Measurements from ENCODE around the gene STAU1.
"Not testable (repeated sequence)": the region's sequence is repeated elsewhere in the genome, so short reads cannot be mapped to it uniquely, and the experiment has no call there.

Gene STAU1

GRCh38 chr20:49219924-49220831 lies 32.0 kb upstream of the STAU1 start:
- peak overlapping the region; percentile 71 for H3K9ac ChIP-seq (ENCODE audit: low read length)
- no peaks in the 10 kb centered on the region for H3K36me3 ChIP-seq (ENCODE audit: control insufficient read depth, insufficient read depth, low read length)
- H3K9me3 ChIP-seq (ENCODE audit: control insufficient read depth, low read length): no peaks in the 10 kb centered on the region

DNA sequence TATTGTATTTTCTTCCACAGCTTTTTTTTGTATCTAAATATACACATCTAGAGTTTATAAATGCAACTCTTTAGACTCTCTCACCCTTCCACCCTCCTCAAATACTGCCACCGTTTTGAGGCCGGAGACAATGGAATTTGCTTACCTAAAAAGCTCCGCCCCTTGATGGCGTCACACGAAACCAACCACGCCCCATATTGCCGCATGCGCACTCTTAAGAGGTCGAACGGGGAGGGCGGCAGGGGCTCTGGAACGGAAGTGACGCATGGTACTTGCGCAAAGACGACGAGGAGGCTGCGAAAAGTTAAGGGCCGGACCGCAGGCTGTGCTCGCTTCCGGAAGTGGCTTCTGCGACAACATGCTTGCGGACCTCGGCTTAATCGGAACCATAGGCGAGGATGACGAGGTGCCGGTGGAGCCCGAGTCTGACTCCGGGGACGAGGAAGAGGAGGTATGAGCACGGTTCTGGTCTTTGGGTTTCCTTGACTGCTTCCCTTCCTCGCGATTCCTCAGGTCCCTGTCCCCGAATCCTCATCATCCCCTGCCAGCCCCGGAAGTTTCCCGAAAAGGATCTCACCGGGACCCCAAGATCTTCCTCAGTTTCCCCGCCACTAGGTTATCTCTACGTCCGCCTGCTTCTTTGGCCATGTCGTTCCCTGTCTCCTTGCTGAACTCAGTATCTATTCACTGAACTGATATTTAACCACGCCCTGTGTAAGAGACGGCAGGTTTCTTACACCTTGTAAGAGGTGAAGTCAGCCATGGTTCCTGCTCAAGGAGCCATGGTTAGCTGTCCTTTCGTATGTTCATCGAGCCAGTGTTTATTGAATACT lies 31.2 kb upstream of the STAU1 start, which contains the start of gene DDX27:
TSS of gene DDX27 (plus strand) at position 326 of the 833 bp plus-strand sequence. CDS start at position 359, 33 bp downstream.
- H3K9me3 ChIP-seq (ENCODE audit: control insufficient read depth, low read length): no peaks in the 10 kb centered on the region
- peak within 1 kb of the TSS; percentile 56 for H3K4me3 ChIP-seq (ENCODE audit: low read length)
- H3K4me1 ChIP-seq (ENCODE audit: control insufficient read depth, insufficient read depth, low read length): peaks cover 5% of the 10 kb centered on the region
- H3K9ac ChIP-seq (ENCODE audit: low read length): peak within 1 kb of the TSS; percentile 71
- no peaks in the 10 kb centered on the region for H3K27me3 ChIP-seq (ENCODE audit: control insufficient read depth, insufficient read depth, low read length)
- no peaks in the 10 kb centered on the region for H3K36me3 ChIP-seq (ENCODE audit: control insufficient read depth, insufficient read depth, low read length)

More at GRCh38 chr20:49219924-49220831, 32.0 kb upstream of the STAU1 start:
- H3K4me1 ChIP-seq (ENCODE audit: control insufficient read depth, insufficient read depth, low read length): peaks cover 5% of the 10 kb centered on the region
- no peaks in the 10 kb centered on the region for H3K27me3 ChIP-seq (ENCODE audit: control insufficient read depth, insufficient read depth, low read length)
- peak overlapping the region; percentile 56 for H3K4me3 ChIP-seq (ENCODE audit: low read length)

- H3K36me3 ChIP-seq (ENCODE audit: control insufficient read depth, insufficient read depth, low read length); H3K4me1 ChIP-seq (ENCODE audit: control insufficient read depth, insufficient read depth, low read length); H3K9me3 ChIP-seq (ENCODE audit: control insufficient read depth, low read length); H3K4me3 ChIP-seq (ENCODE audit: low read length); H3K27me3 ChIP-seq (ENCODE audit: control insufficient read depth, insufficient read depth, low read length); H3K9ac ChIP-seq (ENCODE audit: low read length): not testable (repeated sequence)
Measured at GRCh38 chr20:49218739-49219090, 30.6 kb upstream of the STAU1 start.

DNA sequence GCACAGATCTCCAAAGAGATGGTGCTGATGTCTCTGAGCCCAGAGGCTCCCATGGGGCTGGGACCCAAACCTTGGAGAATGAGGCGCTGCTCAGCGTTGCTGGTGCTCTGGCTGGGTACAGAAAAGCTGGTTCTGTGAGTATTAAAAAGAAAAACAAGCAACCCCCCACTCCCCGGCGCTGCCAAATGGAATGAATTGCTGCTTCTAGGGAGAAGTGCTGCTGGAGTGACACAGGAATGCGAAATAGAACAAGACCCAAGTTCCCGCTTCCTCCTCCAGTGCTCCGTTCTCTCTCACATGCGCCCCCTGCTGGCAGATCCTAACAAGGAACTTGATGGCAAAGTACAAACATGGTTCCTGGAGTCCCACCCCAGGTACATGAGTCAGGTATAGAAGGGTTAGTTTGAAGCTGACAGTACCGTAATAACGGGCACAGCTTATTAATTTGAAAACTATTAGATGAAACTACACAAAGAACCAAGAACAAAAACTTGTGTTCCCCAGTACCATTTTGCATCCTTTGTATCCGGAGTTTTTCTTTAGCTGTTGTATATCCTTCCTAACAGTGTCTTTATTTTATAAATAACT lies 29.0 kb upstream of the STAU1 start:
- H3K4me3 ChIP-seq (ENCODE audit: low read length): no peak overlapping the region
- no peaks in the 10 kb centered on the region for H3K27me3 ChIP-seq (ENCODE audit: control insufficient read depth, insufficient read depth, low read length)
- H3K9ac ChIP-seq (ENCODE audit: low read length): no peak overlapping the region
- no peaks in the 10 kb centered on the region for H3K9me3 ChIP-seq (ENCODE audit: control insufficient read depth, low read length)
- peaks cover 5% of the 10 kb centered on the region for H3K4me1 ChIP-seq (ENCODE audit: control insufficient read depth, insufficient read depth, low read length)
- no peaks in the 10 kb centered on the region for H3K36me3 ChIP-seq (ENCODE audit: control insufficient read depth, insufficient read depth, low read length)

DNA sequence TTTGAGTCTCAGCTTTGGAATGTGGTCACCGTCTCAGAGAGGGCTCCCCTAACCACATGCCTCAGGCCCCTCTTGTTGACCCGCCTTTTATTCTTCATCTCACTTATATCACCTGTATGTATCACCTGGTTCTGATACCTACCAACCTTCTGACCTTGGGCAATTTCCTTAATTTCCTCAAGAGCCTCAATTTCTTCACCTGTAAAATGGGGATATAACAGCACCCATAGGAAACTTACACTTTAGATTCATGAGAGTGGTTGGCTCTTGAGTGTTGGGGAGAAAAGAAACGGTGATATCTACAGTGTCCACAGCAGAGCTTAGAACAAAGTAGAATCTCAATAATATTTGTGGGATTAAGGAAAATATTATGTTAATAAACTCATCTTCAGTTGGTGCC lies 27.1 kb upstream of the STAU1 start:
- no peaks in the 10 kb centered on the region for H3K36me3 ChIP-seq (ENCODE audit: control insufficient read depth, insufficient read depth, low read length)
- H3K4me3 ChIP-seq (ENCODE audit: low read length): no peak overlapping the region
- H3K9ac ChIP-seq (ENCODE audit: low read length): no peak overlapping the region
- H3K4me1 ChIP-seq (ENCODE audit: control insufficient read depth, insufficient read depth, low read length): peaks cover 2% of the 10 kb centered on the region
- no peaks in the 10 kb centered on the region for H3K27me3 ChIP-seq (ENCODE audit: control insufficient read depth, insufficient read depth, low read length)
- no peaks in the 10 kb centered on the region for H3K9me3 ChIP-seq (ENCODE audit: control insufficient read depth, low read length)

DNA sequence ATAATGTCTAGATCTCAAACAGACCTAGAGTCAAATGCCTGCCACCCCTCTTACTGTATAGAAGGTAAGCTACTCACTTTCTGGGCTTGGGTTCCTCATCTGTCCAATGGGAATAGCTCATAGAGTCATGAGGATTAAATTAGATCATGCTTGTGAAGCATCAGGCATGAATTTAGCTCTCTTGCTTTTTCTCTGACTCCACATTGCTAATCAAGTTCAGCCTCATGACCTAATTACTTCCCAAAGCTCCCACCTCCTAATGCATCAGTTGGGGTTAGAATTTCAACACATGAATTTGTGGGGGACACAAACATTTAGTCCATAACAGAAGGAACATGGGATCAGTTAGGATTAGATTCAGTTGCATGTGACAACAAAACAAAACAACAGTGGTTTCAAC lies 26.4 kb upstream of the STAU1 start:
- H3K9me3 ChIP-seq (ENCODE audit: control insufficient read depth, low read length): no peaks in the 10 kb centered on the region
- H3K27me3 ChIP-seq (ENCODE audit: control insufficient read depth, insufficient read depth, low read length): no peaks in the 10 kb centered on the region
- no peaks in the 10 kb centered on the region for H3K4me1 ChIP-seq (ENCODE audit: control insufficient read depth, insufficient read depth, low read length)
- no peaks in the 10 kb centered on the region for H3K36me3 ChIP-seq (ENCODE audit: control insufficient read depth, insufficient read depth, low read length)
- no peak overlapping the region for H3K4me3 ChIP-seq (ENCODE audit: low read length)
- no peak overlapping the region for H3K9ac ChIP-seq (ENCODE audit: low read length)

DNA sequence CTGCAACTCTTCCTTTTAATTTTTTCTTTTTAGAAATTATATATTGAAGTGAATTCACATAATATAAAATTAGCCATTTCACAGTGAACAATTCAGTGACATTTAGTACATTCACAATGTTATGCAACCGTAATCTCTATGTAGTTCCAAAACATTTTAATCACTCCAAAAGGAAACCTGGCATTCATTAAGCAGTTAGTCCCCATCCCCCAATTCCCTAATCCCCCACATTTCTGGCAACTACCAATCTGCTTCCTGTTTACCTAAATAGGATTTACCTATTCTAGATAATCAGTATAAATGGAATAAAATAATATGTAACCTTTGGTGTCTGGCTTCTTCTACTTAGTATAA lies 22.6 kb upstream of the STAU1 start:
- no peak overlapping the region for H3K9ac ChIP-seq (ENCODE audit: low read length)
- no peaks in the 10 kb centered on the region for H3K36me3 ChIP-seq (ENCODE audit: control insufficient read depth, insufficient read depth, low read length)
- H3K27me3 ChIP-seq (ENCODE audit: control insufficient read depth, insufficient read depth, low read length): no peaks in the 10 kb centered on the region
- no peaks in the 10 kb centered on the region for H3K4me1 ChIP-seq (ENCODE audit: control insufficient read depth, insufficient read depth, low read length)
- no peak overlapping the region for H3K4me3 ChIP-seq (ENCODE audit: low read length)
- H3K9me3 ChIP-seq (ENCODE audit: control insufficient read depth, low read length): no peaks in the 10 kb centered on the region

- no peak overlapping the region for H3K4me3 ChIP-seq (ENCODE audit: low read length)
- H3K9ac ChIP-seq (ENCODE audit: low read length): no peak overlapping the region
- H3K4me1 ChIP-seq (ENCODE audit: control insufficient read depth, insufficient read depth, low read length): no peaks in the 10 kb centered on the region
- no peaks in the 10 kb centered on the region for H3K36me3 ChIP-seq (ENCODE audit: control insufficient read depth, insufficient read depth, low read length)
- H3K9me3 ChIP-seq (ENCODE audit: control insufficient read depth, low read length): no peaks in the 10 kb centered on the region
- H3K27me3 ChIP-seq (ENCODE audit: control insufficient read depth, insufficient read depth, low read length): no peaks in the 10 kb centered on the region
Measured at GRCh38 chr20:49210101-49210756, 22.1 kb upstream of the STAU1 start.

GRCh38 chr20:49207076-49207475 lies 18.9 kb upstream of the STAU1 start:
- Histone ChIP-seq H3K36me3 (ENCODE audit: control insufficient read depth, insufficient read depth, low read length) (no peaks in the 10 kb centered on the region), H3K4me3 (ENCODE audit: low read length) (no peak overlapping the region), H3K9ac (ENCODE audit: low read length) (no peak overlapping the region), H3K4me1 (ENCODE audit: control insufficient read depth, insufficient read depth, low read length) (no peaks in the 10 kb centered on the region), H3K27me3 (ENCODE audit: control insufficient read depth, insufficient read depth, low read length) (no peaks in the 10 kb centered on the region), H3K9me3 (ENCODE audit: control insufficient read depth, low read length) (no peaks in the 10 kb centered on the region)

DNA sequence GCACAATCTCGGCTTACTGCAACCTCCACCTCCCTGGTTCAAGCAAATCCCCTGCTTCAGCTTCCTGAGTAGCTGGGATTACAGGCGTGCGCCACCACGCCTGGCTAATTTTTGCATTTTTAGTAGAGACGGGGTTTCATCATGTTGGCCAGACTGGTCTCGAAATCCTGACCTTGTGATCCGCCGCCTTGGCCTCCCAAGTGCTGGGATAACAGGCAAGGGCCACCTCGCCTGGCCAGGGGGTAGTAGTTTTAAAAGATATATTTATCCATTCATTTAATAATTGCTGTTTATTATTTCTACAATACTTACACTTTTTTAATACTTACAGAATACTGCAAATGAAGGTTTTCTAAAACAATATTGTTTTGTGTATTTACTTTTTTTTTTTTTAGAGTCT lies 15.6 kb upstream of the STAU1 start:
- Histone ChIP-seq H3K9ac (ENCODE audit: low read length) (no peak overlapping the region), H3K27me3 (ENCODE audit: control insufficient read depth, insufficient read depth, low read length) (no peaks in the 10 kb centered on the region), H3K9me3 (ENCODE audit: control insufficient read depth, low read length) (no peaks in the 10 kb centered on the region), H3K4me1 (ENCODE audit: control insufficient read depth, insufficient read depth, low read length) (no peaks in the 10 kb centered on the region), H3K4me3 (ENCODE audit: low read length) (no peak overlapping the region), H3K36me3 (ENCODE audit: control insufficient read depth, insufficient read depth, low read length) (no peaks in the 10 kb centered on the region)

GRCh38 chr20:49203011-49203410 lies 14.9 kb upstream of the STAU1 start:
- H3K27me3 ChIP-seq (ENCODE audit: control insufficient read depth, insufficient read depth, low read length): no peaks in the 10 kb centered on the region
- H3K36me3 ChIP-seq (ENCODE audit: control insufficient read depth, insufficient read depth, low read length): no peaks in the 10 kb centered on the region
- no peak overlapping the region for H3K9ac ChIP-seq (ENCODE audit: low read length)
- no peaks in the 10 kb centered on the region for H3K9me3 ChIP-seq (ENCODE audit: control insufficient read depth, low read length)
- H3K4me1 ChIP-seq (ENCODE audit: control insufficient read depth, insufficient read depth, low read length): no peaks in the 10 kb centered on the region
- no peak overlapping the region for H3K4me3 ChIP-seq (ENCODE audit: low read length)

Data from mucosa of stomach (tissue), 1 donor.